Measurements from ENCODE around the gene TOM1. TPM values are rescaled to one million over a fixed set of nuclear protein-coding genes. Genes with fewer than 3 reads are reported as not detected.

TOM1 gene
- polyA plus RNA-seq, 2 of the 4 experiments (the other 2 are of a cell fraction), result 14.5 to 16.6 TPM

DNA sequence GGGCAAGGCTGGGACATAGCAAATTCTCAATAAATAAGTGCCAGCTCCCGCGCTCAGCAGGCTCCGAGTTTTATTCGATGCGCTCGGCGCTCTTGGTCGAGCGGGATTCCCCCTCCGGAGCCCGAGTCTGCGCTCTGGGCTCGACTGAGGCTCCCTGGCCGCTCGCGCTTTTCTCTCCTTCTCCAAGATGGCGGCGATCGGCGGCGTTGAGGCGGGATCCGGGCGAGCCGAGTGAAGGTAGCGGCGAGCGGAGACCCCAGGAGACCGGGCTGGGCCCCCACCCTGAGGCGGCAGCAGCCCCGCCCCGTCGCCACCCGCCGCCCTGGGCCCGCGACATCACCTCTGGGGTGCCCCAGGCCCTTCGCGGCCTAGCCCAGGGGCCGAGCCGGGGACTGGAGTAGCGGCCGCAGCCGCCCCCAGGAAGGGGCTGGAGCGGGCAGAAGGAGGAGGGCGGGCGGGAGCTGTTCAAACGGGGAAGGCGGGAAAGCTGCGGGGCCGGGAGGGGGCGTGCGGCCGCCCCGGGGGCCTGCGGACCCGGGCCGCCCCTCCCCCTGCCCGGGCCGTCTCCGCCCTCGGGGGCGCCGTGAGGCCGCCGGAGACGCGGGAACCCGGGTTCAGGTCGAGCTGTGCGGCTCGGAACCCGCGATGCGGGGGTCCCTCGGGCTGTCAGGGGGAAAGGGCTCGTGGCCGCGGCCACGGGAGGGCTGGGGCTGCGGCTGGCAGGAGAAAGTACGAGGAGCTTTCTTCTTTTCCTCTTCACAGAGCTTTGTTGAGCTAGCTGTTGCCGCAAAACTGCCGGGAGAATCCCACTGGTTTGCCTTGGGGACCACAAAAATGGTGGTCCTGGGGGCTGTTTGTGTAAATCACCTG, 42.1 kb upstream of the TOM1 start, which contains the start of gene HMGXB4:
HMGXB4 (plus strand) TSS at position 173 of the 870 bp plus-strand sequence. CDS start 4,898 bp downstream, outside the sequence.
- CTCF ChIA-PET, result no interaction called here
- DNase-seq (ENCODE audit: low read depth in 1 of 2, low spot score in 1 of 2), result peak; percentile 69 to 83
- peak; percentile 95 to 96 for ATAC-seq
- 0% methylated on average over 11 of the region's 84 CpGs for WGBS (ENCODE audit: missing lambda C conversion rate)
- TF ChIP-seq, protein P1, sequence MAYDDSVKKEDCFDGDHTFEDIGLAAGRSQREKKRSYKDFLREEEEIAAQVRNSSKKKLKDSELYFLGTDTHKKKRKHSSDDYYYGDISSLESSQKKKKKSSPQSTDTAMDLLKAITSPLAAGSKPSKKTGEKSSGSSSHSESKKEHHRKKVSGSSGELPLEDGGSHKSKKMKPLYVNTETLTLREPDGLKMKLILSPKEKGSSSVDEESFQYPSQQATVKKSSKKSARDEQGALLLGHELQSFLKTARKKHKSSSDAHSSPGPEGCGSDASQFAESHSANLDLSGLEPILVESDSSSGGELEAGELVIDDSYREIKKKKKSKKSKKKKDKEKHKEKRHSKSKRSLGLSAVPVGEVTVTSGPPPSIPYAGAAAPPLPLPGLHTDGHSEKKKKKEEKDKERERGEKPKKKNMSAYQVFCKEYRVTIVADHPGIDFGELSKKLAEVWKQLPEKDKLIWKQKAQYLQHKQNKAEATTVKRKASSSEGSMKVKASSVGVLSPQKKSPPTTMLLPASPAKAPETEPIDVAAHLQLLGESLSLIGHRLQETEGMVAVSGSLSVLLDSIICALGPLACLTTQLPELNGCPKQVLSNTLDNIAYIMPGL (CRISPR knock-in tag; IDR thresholded peaks at IDR 0.05; ENCODE audit: borderline replicate concordance), result peak; percentile 98
- TF ChIP-seq RAD21 (conservative IDR thresholded peaks at IDR 0.05 in 1 of 2, IDR thresholded peaks at IDR 0.05 in 1 of 2) (no peak), KDM5A (IDR thresholded peaks at IDR 0.05) (peak; percentile 56; the same call in 1 of the 2 replicates), JUN (IDR thresholded peaks at IDR 0.05) (peak in 1 of 2 experiments; percentile 88; a peak in 2 of 5 replicates), CHD2 (IDR thresholded peaks at IDR 0.05; ENCODE audit: low read length, partially characterized antibody) (no peak), ZFP36 (IDR thresholded peaks at IDR 0.05; ENCODE audit: borderline replicate concordance, partially characterized antibody) (no peak), PHF8 (IDR thresholded peaks at IDR 0.05; ENCODE audit: borderline replicate concordance, low read depth) (peak; percentile 97)
- TF ChIP-seq, protein P2, sequence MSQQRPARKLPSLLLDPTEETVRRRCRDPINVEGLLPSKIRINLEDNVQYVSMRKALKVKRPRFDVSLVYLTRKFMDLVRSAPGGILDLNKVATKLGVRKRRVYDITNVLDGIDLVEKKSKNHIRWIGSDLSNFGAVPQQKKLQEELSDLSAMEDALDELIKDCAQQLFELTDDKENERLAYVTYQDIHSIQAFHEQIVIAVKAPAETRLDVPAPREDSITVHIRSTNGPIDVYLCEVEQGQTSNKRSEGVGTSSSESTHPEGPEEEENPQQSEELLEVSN (IDR thresholded peaks at IDR 0.05; ENCODE audit: borderline replicate concordance, low read depth), result peak; percentile 45
- TF ChIP-seq, protein P3, sequence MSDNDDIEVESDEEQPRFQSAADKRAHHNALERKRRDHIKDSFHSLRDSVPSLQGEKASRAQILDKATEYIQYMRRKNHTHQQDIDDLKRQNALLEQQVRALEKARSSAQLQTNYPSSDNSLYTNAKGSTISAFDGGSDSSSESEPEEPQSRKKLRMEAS (IDR thresholded peaks at IDR 0.05), result peak; percentile 48
- POLR2A ChIA-PET, result interaction anchor here (0.6 to 1.6 kb wide), 2 partner anchors 42 to 1052 kb away, joined by 3 to 4 read pairs; partner anchors contain the start of gene TOM1
- H3K4me3 ChIP-seq, result peak within 1 kb of the TSS; percentile 82
- H3K9me3 ChIP-seq, result no peaks in the 10 kb centered on the region
- peak within 1 kb of the TSS; percentile 100 for H3K27ac ChIP-seq
- peak within 1 kb of the TSS; percentile 86 for H3K4me2 ChIP-seq
- FAIRE-seq, result no peak
- H3K4me1 ChIP-seq, result 0 out of 3 replicates have a peak, but pooled peaks cover 6% of the 10 kb centered on the region

DNA sequence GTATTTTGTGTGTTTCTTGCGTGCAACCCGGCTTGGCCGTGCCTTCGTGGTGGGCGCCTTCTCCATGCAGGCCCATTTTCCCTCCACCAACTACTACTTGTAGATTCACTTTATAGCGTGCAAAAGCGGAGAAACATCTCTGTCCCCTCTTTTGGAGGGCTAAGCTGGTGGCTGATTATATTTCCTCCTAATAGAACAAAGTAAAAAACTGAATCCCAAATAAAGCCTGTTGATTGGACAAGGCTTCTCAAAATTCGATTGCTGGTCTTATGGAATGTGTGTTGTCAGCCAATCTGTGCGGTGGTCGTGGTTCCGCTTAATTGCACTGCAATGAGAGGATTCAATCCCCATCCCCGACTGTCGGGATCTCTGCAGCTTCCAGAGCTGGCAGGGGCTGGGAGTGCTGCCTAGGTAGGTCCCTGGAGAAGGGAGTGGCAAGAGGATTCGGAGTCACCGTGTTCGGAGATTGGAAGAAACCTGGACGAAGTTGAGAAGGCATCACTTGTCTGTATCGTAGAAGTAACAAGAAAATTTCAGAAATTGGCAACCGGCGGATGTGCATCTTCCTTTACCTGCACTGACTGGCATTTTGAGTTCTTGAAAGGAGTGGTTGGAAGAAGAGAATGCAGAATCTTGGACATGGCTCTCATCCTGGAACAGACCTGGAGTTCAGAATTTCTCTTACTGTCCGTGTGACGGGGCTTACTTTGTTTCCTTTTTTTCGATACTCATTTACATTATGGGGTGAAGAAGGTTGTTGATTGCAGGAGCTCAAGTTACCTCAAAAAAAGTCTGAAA, 41.3 kb upstream of the TOM1 start:
- Histone ChIP-seq H3K27ac (peak overlapping the region; percentile 100), H3K4me3 (peak overlapping the region; percentile 82), H3K4me1 (0 out of 3 replicates have a peak, but pooled peaks cover 6% of the 10 kb centered on the region), H3K9me3 (no peaks in the 10 kb centered on the region), H3K4me2 (peak overlapping the region; percentile 86)
- ChIA-PET CTCF (no interaction called here), POLR2A (interaction anchor here (0.6 to 1.6 kb wide), 2 partner anchors 42 to 1052 kb away, joined by 3 to 4 read pairs; partner anchors contain the start of gene TOM1)
- 28% methylated on average over 23 of the region's 23 CpGs for WGBS (ENCODE audit: missing lambda C conversion rate)
- ATAC-seq (peak in 1 of 2 experiments; percentile 42; a peak in 3 of 6 replicates), FAIRE-seq (no peak), DNase-seq (ENCODE audit: low read depth in 1 of 2, low spot score in 1 of 2) (peak; percentile 5 to 10)
- TF ChIP-seq CHD4 (IDR thresholded peaks at IDR 0.05; ENCODE audit: borderline replicate concordance), result no peak
- no peak for TF ChIP-seq HOXB13 (CRISPR knock-in tag; IDR thresholded peaks at IDR 0.05; ENCODE audit: low read depth)
- TF ChIP-seq RCOR1 (IDR thresholded peaks at IDR 0.05; ENCODE audit: low read depth, low read length), result no peak
- TF ChIP-seq, protein P3 (IDR thresholded peaks at IDR 0.05), result no peak
- TF ChIP-seq, protein P4, sequence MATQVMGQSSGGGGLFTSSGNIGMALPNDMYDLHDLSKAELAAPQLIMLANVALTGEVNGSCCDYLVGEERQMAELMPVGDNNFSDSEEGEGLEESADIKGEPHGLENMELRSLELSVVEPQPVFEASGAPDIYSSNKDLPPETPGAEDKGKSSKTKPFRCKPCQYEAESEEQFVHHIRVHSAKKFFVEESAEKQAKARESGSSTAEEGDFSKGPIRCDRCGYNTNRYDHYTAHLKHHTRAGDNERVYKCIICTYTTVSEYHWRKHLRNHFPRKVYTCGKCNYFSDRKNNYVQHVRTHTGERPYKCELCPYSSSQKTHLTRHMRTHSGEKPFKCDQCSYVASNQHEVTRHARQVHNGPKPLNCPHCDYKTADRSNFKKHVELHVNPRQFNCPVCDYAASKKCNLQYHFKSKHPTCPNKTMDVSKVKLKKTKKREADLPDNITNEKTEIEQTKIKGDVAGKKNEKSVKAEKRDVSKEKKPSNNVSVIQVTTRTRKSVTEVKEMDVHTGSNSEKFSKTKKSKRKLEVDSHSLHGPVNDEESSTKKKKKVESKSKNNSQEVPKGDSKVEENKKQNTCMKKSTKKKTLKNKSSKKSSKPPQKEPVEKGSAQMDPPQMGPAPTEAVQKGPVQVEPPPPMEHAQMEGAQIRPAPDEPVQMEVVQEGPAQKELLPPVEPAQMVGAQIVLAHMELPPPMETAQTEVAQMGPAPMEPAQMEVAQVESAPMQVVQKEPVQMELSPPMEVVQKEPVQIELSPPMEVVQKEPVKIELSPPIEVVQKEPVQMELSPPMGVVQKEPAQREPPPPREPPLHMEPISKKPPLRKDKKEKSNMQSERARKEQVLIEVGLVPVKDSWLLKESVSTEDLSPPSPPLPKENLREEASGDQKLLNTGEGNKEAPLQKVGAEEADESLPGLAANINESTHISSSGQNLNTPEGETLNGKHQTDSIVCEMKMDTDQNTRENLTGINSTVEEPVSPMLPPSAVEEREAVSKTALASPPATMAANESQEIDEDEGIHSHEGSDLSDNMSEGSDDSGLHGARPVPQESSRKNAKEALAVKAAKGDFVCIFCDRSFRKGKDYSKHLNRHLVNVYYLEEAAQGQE (IDR thresholded peaks at IDR 0.05), result no peak
- no peak for TF ChIP-seq HDAC2 (IDR thresholded peaks at IDR 0.05)
- no peak for TF ChIP-seq BHLHE40 (IDR thresholded peaks at IDR 0.05; ENCODE audit: low read depth, low read length)
- TF ChIP-seq, protein P5, sequence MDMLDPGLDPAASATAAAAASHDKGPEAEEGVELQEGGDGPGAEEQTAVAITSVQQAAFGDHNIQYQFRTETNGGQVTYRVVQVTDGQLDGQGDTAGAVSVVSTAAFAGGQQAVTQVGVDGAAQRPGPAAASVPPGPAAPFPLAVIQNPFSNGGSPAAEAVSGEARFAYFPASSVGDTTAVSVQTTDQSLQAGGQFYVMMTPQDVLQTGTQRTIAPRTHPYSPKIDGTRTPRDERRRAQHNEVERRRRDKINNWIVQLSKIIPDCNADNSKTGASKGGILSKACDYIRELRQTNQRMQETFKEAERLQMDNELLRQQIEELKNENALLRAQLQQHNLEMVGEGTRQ (IDR thresholded peaks at IDR 0.05), result no peak
- TF ChIP-seq, protein P6, sequence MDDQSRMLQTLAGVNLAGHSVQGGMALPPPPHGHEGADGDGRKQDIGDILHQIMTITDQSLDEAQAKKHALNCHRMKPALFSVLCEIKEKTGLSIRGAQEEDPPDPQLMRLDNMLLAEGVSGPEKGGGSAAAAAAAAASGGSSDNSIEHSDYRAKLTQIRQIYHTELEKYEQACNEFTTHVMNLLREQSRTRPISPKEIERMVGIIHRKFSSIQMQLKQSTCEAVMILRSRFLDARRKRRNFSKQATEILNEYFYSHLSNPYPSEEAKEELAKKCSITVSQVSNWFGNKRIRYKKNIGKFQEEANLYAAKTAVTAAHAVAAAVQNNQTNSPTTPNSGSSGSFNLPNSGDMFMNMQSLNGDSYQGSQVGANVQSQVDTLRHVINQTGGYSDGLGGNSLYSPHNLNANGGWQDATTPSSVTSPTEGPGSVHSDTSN (IDR thresholded peaks at IDR 0.05), result no peak
- no peak for TF ChIP-seq NPAS2 (CRISPR knock-in tag; IDR thresholded peaks at IDR 0.05; ENCODE audit: borderline replicate concordance)
- no peak for TF ChIP-seq RNF2 (IDR thresholded peaks at IDR 0.05; ENCODE audit: borderline replicate concordance, low read depth)
- TF ChIP-seq, protein P7, sequence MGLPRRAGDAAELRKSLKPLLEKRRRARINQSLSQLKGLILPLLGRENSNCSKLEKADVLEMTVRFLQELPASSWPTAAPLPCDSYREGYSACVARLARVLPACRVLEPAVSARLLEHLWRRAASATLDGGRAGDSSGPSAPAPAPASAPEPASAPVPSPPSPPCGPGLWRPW (IDR thresholded peaks at IDR 0.05), result no peak
- TF ChIP-seq ZSCAN20 (CRISPR knock-in tag; IDR thresholded peaks at IDR 0.05), result no peak
- no peak for TF ChIP-seq ESRRA (IDR thresholded peaks at IDR 0.05; ENCODE audit: borderline replicate concordance, low read length)
- TF ChIP-seq JUNB (IDR thresholded peaks at IDR 0.05), result no peak
